ENCODE measurements around the gene CENPF.

CENPF gene

DNA sequence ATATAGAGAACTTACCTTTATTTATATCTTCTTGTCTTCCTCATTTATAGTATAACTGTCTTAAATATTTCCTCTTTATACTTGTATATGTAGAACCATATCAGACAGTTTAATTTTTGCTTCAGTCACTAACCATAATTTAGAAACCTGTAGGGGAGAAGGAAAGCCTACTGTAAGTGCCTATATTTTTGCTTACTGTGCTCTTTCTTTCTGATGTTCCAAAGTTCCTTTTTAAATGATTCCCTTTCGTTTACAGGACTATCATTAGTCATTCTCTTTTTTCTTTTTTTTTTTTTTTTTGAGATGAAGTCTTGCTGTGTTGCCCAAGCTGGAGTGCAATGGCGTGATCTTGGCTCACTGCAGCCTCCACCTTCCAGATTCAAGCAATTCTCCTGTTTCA is 109.7 kb downstream of the CENPF start:
- no peak for DNase-seq
